ENCODE results near the gene RIPK4.
"Not testable (repeated sequence)": the region's sequence is repeated elsewhere in the genome, so short reads cannot be mapped to it uniquely, and the experiment has no call there.

RIPK4 gene

DNA sequence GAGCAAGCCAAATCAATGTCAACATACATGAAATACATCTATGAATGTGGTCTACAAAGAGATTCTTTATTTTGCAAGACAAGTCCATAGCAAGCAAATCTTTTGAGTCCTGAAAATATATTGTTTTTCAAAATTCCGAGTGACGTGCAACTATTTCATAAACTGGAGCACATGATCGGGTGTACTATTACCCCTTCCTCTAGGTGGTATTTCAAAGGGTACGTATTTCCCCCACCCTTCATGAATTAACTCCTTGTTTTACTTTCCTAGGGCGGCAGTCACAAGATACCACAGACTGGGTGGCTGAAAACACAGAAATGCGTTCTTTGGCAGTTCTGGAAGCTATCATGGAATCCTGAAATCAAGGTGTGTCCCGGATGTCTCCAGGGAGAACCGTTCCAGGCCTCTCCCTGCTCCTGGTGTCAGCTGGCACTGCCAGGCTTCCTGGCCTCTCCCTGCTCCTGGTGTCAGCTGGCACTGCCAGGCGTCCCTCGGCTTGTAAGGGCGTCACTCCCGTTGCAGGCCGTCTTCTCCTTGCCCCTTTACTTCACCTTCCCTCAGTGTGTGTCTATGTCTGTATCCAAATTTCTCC, 55.3 kb downstream of the RIPK4 start:
- DNase-seq = no peak

GRCh38 chr21:41710823-41711160, 56.1 kb downstream of the RIPK4 start:
- DNase-seq = no peak

DNA sequence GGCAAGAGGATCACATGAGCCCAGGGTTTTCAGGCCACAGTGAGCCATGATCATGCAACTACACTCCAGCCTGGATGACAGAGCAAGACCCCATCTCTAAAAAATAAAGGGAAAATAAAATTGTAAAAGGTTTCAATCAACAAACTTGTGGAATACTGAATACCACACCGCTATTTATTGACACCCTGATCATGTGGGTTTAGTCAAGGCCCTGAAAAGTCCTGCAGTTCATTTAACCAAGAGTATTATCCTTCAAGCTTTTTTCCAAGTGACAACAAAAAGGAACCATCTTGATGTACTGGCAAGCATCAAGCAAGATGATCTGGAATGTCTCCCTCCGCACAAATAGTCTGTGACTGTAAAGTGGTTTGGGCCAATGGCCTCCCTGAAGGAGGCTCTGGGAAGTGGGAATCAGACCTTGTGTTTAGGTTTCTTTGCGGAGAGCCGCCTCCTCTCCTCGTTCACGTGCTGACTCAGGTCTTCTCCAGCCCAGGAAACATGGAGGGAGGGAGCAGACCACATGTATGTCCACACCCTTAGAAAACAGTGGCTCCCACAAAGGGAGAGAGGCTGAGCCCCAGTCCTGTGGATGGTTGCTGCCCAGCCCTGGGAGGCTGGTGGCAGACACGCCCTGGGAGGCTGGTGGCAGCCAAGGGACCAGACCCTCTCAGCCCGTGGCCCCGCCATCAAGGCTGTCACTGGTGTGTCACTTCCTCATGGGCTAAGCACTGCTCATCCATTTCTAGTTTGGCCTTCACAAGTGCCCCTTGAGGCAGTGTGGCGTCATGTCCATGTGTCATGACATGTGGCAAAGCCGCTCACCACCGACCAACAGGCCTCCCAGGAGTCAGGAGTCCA, 56.7 kb downstream of the RIPK4 start:
- DNase-seq = peak; percentile 1

DNA sequence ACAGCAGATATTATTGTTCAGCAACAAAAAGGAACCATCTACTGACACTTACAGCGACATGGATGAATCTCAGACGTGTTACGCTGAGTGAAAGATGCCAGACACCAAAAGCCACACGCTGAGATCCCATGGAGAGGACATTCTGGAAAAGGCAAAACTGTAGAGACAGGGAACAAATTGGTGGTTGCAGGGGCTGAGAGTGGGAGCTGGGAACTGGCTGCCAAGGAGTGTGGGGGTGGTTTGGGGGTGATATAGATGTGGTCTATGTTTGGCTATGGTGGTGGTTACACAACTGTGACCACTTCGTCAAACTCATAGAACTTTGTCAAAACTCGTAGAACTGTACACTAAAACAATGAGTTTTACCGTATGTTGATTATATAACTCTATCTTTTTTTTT, 57.7 kb downstream of the RIPK4 start:
- DNase-seq = no peak

DNA sequence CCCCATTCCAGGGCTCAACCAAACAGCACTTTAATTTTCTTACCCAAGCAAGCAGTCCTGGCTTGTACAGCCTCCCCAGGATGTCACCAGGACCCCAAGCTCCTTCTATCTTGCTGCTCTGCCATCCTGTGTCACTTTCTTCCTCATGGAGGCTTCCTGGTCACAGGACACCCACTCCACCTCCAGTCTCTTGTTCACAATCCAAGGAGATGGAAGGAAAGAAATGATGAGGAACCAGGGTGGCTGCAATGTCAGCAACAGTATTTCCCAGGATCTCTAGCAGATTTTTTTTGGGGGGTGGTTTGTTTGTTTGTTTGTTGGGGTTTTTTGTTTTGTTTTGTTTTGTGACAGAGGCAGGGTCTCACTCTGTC, 58.9 kb downstream of the RIPK4 start:
- no peak for DNase-seq

DNA sequence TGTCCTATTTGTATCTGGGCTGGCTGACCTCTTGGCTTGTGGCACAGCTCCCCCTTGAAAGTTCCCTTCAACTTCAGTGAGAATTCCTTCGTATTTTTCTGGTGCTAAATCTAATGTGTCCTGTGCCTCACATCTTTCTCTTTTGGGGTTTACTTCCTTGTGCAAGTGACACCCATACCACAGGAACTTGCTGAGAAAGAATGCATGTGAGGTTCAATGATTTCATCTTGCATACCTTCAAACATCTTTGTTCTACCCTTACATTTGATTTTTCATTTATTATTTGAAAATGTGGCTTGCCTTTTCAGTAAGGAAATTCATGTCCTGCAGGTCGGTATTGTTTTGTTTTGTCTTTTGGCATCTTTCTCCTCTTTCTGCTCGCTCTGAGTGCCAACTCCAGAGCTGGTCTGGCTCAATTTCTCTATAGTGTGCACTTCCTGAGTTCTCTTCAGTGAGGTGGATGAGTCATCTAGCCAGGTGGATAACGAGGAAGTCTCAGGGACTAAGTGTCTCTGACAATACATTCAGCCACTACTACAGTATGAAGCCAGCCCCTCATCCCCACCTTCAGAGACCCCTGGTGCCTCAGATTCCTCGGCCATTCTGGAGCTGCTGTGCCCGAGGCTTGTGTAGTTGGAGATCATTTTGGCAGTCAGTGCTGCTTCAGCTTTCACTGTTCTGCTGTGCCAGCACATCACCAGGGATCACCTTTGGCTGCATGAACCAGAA, 59.5 kb downstream of the RIPK4 start:
- DNase-seq = no peak

DNA sequence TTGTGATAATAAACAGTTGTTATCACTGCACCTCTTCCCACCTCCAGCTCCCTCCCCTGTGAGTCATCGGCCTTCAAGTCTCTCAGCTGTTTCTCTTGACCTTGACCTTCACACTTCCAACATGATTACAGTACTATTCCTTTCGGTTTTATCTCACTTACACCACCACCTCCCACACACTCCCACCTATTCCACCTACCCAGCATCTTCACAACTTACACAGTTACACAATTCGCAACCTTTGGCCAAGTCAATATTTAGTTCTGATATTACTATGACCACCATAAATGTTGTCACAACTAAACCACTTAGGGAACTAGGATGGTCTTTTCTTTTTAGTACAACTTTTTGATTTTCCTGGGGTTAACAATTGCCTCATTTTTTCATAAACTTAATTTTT, 60.2 kb downstream of the RIPK4 start:
- no peak for DNase-seq

DNA sequence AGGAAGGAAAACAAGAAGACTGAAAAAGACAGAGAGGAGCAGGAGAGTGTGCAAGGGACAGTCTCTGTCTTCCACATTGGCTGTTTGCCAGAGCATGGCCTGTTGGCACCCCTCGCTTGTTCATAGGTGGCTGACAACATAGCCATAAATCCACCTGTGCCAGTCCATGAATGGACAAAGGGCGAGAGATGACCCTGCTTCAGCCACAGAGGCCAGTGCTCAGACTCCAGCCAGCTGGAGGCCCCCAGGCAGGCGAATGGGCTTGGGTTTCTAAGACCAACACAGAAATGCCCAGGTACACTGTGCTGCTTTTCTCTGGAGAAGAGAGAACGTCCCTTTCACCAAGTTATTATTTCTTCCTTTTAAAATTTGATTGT, 60.6 kb downstream of the RIPK4 start:
- no peak for DNase-seq

GRCh38 chr21:41705546-41706262, 61.1 kb downstream of the RIPK4 start:
- DNase-seq = no peak

- no peak for DNase-seq
Observed at GRCh38 chr21:41703857-41704501, 62.9 kb downstream of the RIPK4 start.

DNA sequence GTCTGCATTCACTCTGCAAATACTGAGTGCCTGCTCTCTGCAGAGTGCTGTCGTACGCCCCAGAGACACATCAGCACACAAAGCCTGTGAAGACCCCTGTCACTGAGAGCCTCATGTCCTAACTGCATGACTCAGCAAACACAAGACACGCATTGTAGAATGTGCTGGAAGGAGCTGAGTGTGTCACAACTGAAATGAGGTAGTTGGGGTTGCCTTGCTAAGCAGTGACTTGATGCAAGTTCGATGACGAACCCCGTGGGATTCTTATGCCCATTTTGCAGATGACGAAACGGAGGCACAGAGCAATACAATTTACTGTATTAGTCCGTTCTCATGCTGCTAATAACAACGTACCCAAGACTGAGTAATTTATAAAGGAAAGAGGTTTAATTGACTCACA, 65.1 kb downstream of the RIPK4 start:
- DNase-seq = no peak

GRCh38 chr21:41699311-41699710, 67.5 kb downstream of the RIPK4 start:
- no peak for DNase-seq

DNA sequence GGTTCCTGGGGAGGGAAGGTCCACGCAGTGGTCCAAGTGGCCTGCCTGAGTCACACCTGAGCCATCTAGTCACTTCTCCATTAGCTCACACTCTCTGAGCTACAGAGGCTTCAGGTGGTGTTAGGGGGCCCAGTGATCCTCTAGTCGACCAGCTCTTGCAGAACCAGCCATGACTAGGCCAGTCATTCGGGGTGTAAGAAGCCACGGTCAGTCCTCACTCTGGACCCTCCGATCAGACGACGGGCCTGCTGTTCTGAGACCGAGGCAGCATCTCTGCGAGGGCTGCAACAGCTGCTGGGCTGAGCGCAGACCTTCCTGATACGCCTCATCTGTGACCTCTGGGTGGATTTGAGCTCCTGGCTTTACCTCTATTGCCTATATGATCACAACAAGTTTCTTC, 68.8 kb downstream of the RIPK4 start:
- no peak for DNase-seq

DNA sequence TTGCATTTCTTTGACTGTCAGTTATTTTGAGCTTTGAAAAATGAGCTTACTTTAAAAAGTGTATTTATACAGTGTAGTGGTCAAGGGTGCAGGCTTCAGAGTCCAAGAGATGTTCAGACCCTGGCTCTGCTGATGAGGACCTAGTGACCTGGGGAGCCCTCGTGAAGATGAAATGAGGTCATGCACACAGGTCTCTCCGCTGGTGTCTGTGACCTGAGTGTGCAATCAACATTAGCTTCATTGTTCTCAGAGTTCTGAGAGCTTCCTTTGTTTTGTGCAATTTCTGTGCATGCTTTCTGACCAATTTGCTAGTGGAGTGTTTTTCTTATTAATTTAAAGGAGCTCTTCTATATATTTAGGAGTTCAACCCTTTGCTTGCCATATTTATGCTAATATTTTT, 71.3 kb downstream of the RIPK4 start:
- DNase-seq = no peak

- not testable (repeated sequence) for DNase-seq
Observed at GRCh38 chr21:41694042-41694441, 72.8 kb downstream of the RIPK4 start.

- no peak for DNase-seq
Observed at GRCh38 chr21:41692185-41692565, 74.7 kb downstream of the RIPK4 start.

DNA sequence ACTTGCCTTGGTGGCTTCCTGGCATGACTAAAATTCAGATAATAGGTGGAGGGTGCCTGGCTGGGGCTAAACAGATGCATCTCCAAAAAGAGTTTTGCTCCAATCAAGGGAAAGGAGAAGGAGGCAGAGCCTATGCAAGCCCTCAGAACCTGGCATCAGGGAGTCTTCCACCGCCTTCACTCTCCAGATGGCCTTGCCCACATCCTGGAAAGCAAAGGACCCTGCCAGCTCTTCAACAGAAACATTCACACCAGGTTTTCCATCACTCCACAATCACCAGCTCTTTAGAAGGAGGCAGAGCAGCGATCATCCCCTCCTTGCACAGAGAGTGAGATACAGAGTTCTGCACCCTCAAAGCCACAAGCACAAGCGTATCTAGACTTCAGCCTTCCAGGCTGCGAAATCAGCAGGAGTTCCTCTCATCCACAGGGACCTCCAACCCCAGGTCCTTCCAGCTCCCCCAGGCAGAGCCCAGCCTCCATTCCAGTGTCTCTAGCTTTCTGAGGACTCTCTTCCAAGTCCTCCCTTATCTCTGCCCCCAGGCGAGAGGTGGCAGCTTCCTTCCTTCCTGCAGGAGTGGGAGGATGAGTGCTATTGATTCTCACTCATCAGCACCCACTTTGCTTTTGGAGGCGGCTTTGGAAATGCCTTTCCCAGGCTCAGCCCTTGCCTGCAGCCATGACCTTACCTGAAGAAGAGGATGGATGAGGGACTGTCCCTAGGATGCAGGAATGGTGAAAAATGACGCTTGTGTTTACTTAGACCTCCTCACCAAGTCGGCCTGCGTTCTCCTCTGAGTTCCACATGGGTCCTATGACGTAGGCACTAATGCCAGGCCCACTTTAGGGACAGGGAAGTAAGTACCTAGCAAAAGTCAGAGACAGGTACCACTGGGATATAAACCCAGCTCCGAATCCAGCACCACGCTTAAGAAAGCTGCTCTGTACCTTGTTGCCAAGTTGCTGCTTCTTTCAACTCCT, 75.4 kb downstream of the RIPK4 start:
- no peak for DNase-seq
